HG03439 (cell line): ENCODE results near the gene AK3.
"Not testable (repeated sequence)": the region's sequence is repeated elsewhere in the genome, so short reads cannot be mapped to it uniquely, and the experiment has no call there.

Experiments
- ATAC-seq: cut with Tn5 transposase; IDR thresholded peaks from one replicate; pipeline ENCODE4 v1.9.1; 2021; ENCODE audit warnings: mild to moderate bottlenecking, moderate library complexity; ENCODE audit not compliant: unreplicated experiment

The AK3 gene

DNA sequence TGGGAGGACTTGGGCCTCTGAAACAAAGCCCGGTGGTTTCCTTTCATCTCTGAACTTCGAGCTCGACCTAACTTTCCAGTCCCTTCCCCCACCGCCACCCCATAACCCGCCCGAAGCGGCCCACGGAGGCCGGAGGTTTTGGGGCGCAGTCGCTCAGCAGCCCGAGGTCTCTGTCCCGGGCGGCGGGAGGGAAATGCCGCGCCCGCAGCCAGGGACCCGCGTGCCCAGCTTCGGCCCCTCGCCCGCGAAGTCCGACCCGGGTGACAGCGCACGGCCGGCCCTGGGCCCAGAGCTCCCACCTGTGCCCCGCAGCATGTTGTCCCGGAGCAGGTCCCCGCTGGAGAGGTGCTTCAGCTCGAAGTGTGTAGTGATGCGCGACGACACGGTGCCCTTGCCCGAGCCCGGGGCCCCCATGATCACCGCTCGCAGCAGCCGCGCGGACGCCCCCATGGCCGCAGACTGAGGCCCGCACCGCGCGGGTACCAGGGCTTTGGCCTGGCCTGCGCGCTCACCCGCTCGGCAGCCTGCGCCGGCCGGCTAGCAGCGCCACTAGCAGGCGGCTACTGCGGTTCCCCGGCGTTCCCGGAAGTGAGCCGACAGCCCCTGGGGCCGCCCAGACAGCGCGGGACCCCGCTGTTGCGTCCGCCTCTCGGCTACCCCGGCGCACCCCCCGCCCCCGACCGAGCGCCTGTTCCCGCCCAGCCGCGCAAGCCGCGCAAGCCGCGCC, at the start of gene AK3:
Gene AK3 (minus strand): TSS at position 565 of the 727 bp plus-strand sequence. CDS start 115 bp downstream, at position 450.
- ATAC-seq: peak; percentile 88

DNA sequence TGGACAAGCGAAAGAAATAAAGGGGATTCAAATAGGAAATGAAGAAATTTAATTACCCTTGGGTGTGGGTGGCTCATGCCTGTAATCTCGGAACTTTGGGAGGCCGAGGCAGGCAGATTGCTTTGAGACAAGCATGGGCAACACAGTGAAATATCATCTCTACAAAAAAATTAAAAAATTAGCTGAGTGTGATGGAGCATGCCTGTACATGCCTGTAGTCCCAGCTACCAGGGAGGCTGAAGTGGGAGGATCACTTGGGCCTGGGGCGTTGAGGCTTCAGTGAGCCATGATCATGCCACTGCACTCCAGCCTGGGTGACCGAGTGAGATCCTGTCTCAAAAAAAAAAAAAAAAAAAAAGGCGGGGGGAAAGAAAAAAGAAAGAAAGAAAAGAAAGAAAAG, 47.7 kb upstream of the AK3 start:
- no peak for ATAC-seq

DNA sequence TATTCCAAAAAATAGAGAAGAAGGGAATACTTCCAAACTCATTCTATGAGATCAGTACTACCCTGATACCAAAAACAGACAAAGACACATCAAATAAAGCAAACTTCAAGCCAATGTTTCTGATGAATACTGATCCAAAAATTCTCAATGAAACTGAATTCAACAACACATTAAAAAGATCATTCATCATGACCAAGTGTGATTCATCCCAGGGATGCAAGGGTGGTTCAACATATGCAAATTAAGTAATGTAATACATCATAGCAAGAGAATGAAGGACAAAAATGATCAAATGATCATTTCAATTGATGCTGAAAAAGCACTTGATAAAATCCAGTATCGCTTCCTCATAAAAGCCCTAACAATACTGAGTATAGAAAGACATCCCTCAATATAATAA, 46.9 kb upstream of the AK3 start:
- ATAC-seq: no peak

DNA sequence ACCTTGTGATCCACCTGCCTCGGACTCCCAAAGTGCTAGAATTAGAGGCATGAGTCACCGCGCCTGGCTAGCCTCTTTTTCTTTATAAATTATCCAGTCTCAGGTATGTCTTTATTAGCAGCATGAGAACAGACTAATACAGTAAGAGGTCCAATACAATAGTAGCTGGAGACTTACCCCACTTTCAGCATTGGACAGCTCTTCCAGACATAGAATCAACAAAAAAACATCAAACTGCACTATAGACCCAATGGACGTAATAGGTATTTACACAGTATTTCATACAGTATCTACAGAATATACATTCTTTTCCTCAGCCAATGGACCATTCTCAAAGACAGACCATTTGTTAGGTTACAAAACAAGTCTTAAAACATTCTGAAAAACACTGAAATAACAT, 45.6 kb upstream of the AK3 start:
- ATAC-seq: no peak

DNA sequence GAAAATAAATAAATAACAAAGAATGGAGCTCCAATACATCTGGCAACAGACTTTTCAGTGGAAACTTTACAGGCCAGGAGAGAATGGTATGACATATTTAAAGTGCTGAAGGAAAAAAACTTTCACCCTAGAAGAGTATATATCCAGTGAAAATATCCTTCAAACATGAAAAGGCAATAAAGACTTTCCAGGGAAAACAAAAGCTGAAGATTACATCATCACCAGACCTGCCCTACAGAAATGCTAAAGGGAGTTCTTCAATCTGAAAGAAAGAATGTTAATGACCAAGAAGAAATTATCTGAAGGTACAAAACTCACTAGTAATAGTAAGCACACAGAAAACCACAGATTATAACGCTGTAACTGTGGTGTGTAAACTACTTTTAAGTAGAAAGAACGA, 43.4 kb upstream of the AK3 start:
- ATAC-seq: no peak

DNA sequence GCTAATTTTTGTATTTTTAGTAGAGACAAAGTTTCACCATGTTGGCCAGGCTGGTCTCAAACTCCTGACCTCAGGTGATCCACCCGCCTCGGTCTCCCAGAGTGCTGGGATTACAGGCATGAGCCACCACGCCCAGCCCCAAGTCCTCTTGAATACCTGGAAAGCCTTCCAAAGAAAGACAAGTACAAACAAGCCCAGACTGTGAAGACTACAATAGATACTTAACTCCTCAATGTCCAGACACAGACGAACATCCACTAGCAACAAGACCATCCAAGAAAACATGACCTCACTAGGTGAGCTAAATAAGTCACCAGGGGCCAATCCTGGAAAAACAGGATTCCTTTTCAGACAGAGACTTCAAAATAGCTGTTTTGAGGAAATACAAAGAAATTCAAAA, 42.2 kb upstream of the AK3 start:
- not testable (repeated sequence) for ATAC-seq

DNA sequence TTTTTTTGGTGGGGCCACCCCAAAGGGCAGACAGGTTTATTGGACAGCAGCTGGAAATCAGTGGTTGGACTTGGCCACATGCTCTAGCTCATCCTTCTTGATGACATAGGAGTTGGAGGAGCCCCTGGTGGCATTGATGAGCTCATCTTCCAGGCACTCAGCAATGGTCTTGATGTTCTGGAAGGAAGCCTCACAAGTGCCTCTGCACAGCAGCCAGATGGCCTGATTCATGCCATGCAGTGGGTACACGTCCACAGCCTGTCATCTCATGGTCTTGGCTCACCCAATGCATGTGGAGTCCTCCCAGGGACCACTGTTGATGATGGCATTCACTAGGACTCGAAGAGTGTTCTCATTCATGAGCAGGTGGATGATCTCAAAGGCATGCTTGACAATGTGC, 40.4 kb upstream of the AK3 start:
- no peak for ATAC-seq

DNA sequence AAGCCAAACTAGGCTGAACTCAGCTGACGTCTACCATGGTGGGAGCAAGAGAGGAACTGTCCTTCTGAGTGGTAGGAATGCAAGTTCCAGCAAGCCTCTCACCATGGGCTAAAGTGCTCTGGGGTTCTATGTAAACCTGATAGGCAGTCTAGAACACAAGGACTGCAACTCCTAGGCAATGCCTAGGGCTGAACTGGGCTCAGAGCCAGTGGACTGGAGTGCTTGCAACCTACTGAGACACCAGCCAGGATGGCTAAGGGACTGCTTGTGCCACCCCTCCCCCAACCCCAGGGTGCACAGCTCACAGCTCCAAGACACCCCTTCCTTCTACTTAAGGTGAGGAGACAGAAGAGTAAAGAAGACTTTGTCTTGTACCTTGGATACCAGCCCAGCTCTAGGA, 39.6 kb upstream of the AK3 start:
- ATAC-seq: no peak

DNA sequence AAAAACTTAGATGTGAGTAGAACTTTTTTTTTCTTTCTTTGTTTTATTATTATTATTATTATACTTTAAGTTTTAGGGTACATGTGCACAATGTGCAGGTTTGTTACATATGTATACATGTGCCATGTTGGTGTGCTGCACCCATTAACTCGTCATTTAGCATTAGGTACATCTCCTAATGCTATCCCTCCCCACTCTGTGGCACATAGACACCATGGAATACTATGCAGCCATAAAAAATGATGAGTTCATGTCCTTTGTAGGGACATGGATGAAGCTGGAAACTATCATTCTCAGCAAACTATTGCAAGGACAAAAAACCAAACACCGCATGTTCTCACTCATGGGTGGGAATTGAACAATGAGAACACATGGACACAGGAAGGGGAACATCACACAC, 34.0 kb upstream of the AK3 start:
- not testable (repeated sequence) for ATAC-seq

DNA sequence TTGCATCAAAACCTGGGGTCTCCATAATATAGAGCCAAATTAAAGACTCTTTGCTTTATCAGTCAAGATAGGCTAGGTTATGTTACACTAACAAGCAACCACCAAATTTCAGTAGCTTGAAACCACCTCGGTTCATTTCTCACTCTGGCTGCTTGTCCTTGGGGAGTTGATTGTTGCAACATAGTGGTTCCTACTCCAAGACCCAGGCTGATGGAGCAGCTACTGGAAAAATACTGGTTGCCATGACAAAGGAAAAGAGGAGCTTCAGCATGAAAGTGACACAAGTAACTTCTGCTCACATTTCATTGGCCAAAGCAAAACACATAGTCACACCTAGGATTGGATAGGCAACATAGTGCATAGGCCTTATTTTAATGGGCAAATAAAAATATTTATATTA, 33.2 kb upstream of the AK3 start:
- ATAC-seq: no peak

DNA sequence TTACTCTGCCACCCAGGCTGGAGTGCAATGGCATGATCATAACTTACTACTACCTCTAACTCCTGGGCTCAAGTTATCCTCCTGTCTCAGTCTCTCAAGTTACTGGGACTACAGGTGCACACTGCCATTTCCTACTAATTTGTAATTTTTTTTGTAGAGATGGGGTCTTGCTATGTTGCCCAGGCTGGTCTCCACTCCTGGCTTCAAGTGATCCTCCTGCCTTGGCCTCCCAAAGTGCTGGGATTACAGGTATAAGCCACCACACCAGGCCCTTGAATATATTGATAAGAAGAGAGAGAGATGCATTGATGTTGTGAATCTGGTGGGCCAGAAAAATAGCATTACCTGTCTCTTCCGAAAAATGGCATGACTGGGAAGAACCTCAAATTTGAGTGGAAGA, 30.8 kb upstream of the AK3 start:
- ATAC-seq: no peak

DNA sequence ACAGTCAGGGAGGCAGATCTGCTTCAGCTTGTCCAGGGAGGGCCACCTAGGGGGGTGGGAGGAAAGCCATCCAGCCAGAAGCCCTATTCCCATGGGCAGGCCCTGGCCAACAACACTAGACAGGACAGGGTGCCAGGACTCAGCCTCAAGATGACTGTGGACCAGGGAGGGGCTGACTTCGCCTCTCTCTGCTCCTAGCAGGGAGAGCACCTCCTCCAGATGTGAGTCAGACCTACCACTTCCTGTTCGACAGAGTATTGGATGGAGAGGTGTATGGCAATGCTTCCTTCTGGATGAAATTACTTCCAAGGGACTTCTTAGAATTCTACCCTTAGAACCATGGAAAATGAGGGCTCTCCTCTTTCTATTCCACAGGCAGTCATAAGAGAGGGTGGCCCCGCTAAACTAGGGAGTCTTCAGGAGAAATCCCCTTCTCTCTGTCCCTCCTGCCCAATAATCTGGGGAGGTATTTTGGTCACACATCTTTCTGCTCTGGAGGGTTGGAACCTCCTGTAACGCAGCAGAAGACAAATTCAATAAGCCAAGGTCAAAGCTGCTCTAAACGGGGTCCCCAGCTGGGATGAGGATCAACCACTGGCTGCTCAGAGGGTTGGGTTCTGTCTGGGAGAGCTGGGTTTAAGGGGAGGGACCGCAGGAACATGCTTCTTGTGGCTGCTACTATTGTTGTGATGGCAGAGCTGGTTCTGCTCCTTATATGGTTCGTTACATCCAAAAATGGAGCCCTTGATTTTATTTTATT, 28.5 kb upstream of the AK3 start:
- ATAC-seq: no peak

DNA sequence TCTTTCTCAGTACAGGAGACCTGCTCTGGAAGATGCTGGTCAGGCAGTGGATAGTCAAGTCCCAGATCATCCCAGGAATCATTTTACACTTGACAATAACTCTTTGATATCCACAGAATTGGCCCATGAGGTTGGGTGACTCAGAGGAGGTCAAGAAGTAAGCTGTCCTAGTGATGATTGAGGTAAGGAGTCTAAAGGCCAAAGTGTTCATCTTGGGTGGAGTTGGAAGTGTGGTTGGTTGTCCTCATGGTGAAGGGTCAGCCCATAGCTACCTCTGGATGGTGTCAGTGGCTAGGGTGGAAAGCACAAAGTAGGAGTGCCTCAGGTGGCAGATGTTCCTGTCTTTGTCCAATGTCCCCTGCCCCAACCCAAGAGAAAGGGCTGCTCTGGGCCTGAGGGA, 27.7 kb upstream of the AK3 start:
- no peak for ATAC-seq

DNA sequence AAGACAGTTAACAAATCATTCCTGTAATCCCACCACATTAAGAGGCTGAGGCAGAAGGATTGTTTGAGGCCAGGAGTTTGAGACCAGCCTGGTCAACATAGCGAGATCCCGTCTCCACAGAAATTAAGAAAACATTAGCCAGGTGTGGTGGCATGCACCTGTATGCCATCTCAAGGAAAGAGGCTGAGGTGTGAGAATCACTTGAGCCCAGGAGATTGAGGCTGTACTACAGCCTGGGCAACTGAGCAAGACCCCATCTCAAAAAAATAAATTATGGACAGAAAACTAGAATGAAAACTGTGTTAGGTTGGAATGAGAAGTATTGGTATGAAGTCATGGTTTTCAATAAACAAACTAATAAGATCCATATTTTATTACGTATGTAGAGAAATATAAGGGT, 23.0 kb upstream of the AK3 start:
- ATAC-seq: no peak

DNA sequence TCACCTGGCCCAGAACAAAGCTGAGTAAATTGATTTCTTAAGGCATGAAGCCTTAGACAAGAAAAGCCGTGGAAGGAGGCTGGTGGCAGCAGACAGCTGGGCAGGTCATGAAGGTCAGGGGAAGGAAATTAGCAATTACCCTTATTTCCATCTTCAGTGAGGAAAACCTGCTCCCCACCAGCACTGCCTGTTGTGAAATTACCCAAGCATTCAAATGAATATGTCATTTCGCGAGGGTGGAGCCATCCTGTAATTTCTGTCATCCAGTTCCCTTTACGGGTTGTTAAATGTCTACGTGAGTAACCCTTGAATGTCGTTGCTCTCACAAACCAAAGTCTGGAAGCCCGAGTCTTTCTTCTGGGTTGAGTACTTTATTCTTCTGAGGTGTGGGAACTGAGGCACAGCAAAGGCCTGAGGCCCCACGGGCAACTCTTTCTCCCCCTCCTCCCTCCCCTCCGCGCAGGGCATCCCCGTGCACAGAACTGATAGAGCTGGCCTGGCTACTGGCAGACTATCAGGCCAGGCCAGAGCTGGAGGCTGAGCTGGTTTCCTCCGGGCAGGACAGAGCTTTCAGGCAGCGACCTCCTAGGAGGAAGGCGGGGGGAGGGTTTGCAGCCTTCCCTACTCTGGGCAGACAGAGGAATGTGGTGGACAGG, 22.0 kb upstream of the AK3 start:
- peak; percentile 25 for ATAC-seq

DNA sequence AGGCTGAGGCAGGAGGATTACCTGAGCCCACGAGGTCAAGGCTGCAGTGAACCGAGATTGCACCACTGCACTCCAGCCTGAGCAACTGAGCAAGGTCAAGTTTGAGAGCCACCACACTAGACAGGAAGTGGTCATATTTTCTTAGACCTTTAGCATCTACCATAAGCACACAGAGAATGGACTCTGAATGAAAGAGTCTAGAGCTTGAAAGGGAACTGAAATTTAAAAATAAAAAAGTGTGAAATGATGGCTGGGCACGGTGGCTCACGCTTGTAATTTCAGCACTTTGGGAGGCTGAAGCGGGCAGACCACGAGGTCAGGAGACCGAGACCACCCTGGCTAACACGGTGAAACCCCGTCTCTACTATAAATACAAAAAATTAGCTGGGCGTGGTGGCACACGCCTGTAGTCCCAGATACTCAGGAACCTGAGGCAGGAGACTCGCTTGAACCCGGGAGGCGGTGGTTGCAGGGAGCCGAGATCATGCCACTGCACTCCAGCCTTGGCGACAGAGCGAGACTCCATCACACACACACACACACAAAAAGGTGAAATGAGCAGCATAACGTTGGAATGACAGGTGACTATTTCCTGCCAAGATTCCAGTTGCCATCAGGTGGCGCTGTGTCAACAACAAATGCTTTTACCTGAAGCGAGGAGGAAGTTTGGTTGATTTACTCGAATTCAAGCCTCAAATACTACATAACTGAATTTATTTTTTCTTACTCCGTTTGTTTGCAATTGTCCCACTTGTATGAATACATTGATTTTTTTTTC, 21.3 kb upstream of the AK3 start:
- ATAC-seq: peak; percentile 67

DNA sequence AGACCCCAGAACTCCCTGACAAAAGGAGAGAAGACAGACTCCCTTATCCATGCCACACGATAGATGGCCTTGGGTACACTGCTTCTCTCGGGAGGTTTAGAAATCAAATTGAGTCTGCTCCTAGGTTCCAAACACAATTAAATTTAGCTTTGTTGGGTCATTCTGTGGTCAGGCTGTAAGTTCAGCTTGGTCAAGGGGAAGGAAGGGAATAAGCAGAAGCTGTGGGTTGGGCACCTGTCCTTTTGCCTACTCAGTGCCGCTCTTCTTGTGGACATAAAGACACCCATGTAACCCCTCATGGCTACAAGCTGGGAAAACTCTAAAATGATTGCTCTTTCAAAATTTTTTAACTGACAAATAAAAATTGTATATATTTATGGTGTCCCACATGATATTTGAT, 19.1 kb upstream of the AK3 start:
- ATAC-seq: no peak

DNA sequence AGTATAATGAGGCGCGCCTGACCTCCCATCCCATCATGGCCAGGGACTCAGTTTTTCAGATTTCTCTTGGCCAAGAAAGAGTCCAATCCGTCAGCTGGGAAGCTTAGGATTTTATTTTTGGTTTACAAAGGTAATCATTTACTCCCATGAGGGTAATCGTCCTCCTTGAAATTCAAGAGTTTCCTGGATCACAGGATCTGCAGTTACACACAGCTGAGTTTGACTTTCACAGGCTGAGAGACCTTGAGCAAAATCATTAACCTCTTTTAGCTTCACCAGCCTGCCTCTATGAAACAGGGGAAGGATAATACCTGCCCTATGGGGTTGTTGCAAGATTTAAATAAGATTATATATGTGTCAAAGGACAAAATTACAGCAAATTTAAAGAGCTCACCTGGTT, 15.4 kb upstream of the AK3 start:
- ATAC-seq: no peak

DNA sequence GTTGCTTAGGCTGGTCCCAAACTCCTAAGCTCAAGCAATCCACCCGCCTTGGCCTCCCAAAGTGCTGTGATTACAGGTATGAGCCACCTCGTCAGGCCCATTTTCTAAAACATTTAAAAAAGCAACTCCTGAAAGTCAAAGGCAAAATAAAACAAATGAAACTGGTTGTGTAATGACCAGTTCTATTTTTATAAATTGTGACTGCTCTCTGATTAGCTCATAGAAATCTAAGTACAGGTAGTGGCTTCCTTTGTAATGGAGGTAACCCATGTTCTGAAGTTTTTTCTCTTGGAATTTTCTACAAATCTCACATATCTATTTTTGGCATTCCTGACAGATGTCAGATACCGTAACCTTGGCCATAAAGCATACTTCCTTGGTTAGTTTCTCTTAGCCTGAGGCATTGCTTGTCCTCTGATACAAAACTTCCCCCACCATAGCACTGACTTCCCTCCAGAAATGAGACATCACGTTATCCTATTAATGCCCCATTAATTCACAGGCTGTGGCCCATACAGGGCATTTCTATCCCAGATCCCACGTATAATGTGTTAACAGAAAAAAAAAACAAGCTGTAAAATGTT, 14.1 kb upstream of the AK3 start:
- ATAC-seq: no peak

DNA sequence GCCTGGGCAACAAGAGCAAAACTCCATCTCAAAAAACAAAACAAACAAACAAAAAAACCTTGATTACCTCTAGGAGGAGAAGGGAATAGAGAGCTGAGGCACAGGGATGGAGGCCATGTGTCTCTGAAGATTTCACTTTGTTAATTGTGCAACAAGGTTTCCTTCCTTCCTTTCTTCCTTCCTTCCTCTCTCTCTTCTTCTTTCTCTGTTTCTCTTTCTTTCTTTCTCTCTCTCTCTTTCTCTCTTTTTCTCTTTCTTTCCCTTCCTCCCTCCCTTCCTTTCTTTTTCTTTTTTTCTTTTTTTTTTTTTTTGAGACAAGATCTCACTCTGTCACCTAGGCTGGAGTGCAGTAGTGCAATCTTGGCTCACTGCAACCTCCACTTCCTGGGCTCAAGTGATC, 13.5 kb upstream of the AK3 start:
- not testable (repeated sequence) for ATAC-seq
